Measurements from ENCODE around the gene EPB41L4B. TPM values are rescaled to one million over a fixed set of nuclear protein-coding genes. Genes with fewer than 3 reads are reported as not detected.

EPB41L4B gene
- total RNA-seq, 2 donors from 2014 or later, result 6.4 to 6.6 TPM

DNA sequence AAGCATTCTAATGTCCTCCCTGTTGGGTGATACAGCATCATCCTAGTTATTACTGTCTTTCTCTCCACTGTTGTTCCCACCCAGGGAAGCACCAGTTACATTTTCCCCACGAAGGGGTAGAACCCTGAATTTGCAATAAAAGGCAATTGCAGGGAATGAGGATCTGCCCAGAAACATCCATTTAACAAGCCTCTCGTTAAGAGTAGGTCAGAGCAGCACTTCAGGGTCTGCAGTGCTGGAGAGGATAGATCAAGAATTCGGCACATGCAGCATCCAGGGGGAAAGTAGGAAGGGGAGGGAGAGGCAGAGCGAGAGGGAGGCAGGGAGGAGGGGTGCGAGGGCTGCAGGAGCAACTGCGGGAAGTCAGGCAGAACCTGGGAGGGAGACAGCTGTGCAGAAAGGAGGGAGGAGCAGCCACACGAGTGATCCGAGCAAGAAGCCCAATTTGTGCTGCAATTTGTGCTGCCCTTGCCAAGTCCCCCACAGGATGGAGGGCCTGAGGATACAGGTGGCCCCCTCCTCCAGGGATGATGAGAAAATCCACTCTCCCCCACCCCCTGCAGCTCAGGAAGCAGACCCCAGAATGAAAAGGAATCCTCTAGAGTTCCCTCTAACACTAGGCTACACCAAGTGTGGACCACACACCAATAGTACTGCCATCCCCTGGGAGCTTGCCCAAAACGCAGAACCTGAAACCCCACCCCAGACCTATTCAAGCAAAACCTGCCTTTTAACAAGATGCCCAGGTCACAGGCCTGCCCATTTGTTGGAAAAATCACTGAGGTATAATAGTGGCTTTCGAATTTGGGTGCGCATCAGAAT, 62.2 kb downstream of the EPB41L4B start:
- Mint-ChIP-seq H3K36me3 (ENCODE audit: low read depth) (no peaks in the 10 kb centered on the region), H3K9me3 (no peaks in the 10 kb centered on the region), H3K27ac (no peak overlapping the region), H3K27me3 (ENCODE audit: insufficient read depth) (no peaks in the 10 kb centered on the region), H3K4me3 (no peak overlapping the region), H3K4me1 (peaks cover 4% of the 10 kb centered on the region)
- Histone ChIP-seq H3K27ac (ENCODE audit: low read depth, low read length) (no peak overlapping the region), H3K9ac (ENCODE audit: extremely low read depth, low read length, poor library complexity, severe bottlenecking) (no peak overlapping the region), H3K36me3 (ENCODE audit: control insufficient read depth, insufficient read depth, low read length) (no peaks in the 10 kb centered on the region), H3K4me3 (ENCODE audit: low read length) (no peak overlapping the region), H3K27me3 (ENCODE audit: control insufficient read depth, insufficient read depth, low read length, poor library complexity, severe bottlenecking) (no peaks in the 10 kb centered on the region), H3K4me1 (ENCODE audit: control insufficient read depth, insufficient read depth, low read length) (no peaks in the 10 kb centered on the region), H3K9me3 (ENCODE audit: control insufficient read depth, low read length) (no peaks in the 10 kb centered on the region)
- DNase-seq, result peak; percentile 83
- TF ChIP-seq CTCF (conservative IDR thresholded peaks at IDR 0.05), result no peak
- WGBS, 2 experiments (ENCODE audit: insufficient coverage in 1 of 2, insufficient read length in 1 of 2), result 55 to 67% methylated on average over 5 to 11 of the region's 11 CpGs

- Histone ChIP-seq H3K36me3 (ENCODE audit: control insufficient read depth, insufficient read depth, low read length) (no peaks in the 10 kb centered on the region), H3K4me1 (ENCODE audit: control insufficient read depth, insufficient read depth, low read length) (no peaks in the 10 kb centered on the region), H3K9me3 (ENCODE audit: control insufficient read depth, low read length) (no peaks in the 10 kb centered on the region), H3K9ac (ENCODE audit: extremely low read depth, low read length, poor library complexity, severe bottlenecking) (no peak overlapping the region), H3K27me3 (ENCODE audit: control insufficient read depth, insufficient read depth, low read length, poor library complexity, severe bottlenecking) (no peaks in the 10 kb centered on the region), H3K4me3 (ENCODE audit: low read length) (no peak overlapping the region), H3K27ac (ENCODE audit: low read depth, low read length) (no peak overlapping the region)
- H3K36me3 Mint-ChIP-seq (ENCODE audit: low read depth), result no peaks in the 10 kb centered on the region
- DNase-seq, result peak; percentile 22
- no peak for TF ChIP-seq CTCF (conservative IDR thresholded peaks at IDR 0.05)
- H3K27me3 Mint-ChIP-seq (ENCODE audit: insufficient read depth), result no peaks in the 10 kb centered on the region
- no peak overlapping the region for H3K27ac Mint-ChIP-seq
- H3K4me3 Mint-ChIP-seq, result no peak overlapping the region
- H3K9me3 Mint-ChIP-seq, result no peaks in the 10 kb centered on the region
- WGBS, 2 experiments (ENCODE audit: insufficient coverage in 1 of 2, insufficient read length in 1 of 2), result 91 to 94% methylated on average over 10 of the region's 10 CpGs
- H3K4me1 Mint-ChIP-seq, result peaks cover 4% of the 10 kb centered on the region
Observed at GRCh38 chr9:109256336-109256735, 64.5 kb downstream of the EPB41L4B start.

DNA sequence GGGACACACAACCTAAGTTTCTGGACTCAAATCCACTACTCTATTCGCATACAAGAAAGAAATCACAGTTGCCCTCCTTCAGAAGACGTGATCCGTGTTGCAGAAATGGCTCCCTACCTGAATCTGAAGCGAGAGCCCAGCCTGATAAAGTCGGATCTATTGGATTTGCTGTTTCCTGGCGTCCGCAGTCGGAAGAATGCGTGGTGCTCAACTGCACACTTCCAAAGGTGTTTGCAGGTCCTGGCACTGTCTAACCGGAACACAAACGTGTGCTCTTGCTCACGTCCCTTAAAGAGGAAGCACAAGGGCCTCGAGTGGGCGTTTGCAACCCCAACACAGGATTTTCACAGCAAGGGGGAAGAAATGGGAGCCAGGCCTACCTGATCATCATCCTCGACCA, 65.5 kb downstream of the EPB41L4B start:
- Histone ChIP-seq H3K9me3 (ENCODE audit: control insufficient read depth, low read length) (no peaks in the 10 kb centered on the region), H3K27me3 (ENCODE audit: control insufficient read depth, insufficient read depth, low read length, poor library complexity, severe bottlenecking) (no peaks in the 10 kb centered on the region), H3K27ac (ENCODE audit: low read depth, low read length) (no peak overlapping the region), H3K36me3 (ENCODE audit: control insufficient read depth, insufficient read depth, low read length) (no peaks in the 10 kb centered on the region), H3K4me3 (ENCODE audit: low read length) (no peak overlapping the region), H3K9ac (ENCODE audit: extremely low read depth, low read length, poor library complexity, severe bottlenecking) (no peak overlapping the region), H3K4me1 (ENCODE audit: control insufficient read depth, insufficient read depth, low read length) (no peaks in the 10 kb centered on the region)
- WGBS, 2 experiments (ENCODE audit: insufficient coverage in 1 of 2, insufficient read length in 1 of 2), result 91 to 92% methylated on average over 14 to 15 of the region's 15 CpGs
- Mint-ChIP-seq H3K27me3 (ENCODE audit: insufficient read depth) (no peaks in the 10 kb centered on the region), H3K4me1 (peaks cover 4% of the 10 kb centered on the region), H3K9me3 (no peaks in the 10 kb centered on the region), H3K4me3 (no peak overlapping the region), H3K36me3 (ENCODE audit: low read depth) (no peaks in the 10 kb centered on the region), H3K27ac (peak overlapping the region; percentile 53)
- TF ChIP-seq CTCF (conservative IDR thresholded peaks at IDR 0.05), result no peak
- DNase-seq, result no peak
